ENCODE data around the gene PIK3C2B.
"Not testable (repeated sequence)": the region's sequence is repeated elsewhere in the genome, so short reads cannot be mapped to it uniquely, and the experiment has no call there.

The PIK3C2B gene

DNA sequence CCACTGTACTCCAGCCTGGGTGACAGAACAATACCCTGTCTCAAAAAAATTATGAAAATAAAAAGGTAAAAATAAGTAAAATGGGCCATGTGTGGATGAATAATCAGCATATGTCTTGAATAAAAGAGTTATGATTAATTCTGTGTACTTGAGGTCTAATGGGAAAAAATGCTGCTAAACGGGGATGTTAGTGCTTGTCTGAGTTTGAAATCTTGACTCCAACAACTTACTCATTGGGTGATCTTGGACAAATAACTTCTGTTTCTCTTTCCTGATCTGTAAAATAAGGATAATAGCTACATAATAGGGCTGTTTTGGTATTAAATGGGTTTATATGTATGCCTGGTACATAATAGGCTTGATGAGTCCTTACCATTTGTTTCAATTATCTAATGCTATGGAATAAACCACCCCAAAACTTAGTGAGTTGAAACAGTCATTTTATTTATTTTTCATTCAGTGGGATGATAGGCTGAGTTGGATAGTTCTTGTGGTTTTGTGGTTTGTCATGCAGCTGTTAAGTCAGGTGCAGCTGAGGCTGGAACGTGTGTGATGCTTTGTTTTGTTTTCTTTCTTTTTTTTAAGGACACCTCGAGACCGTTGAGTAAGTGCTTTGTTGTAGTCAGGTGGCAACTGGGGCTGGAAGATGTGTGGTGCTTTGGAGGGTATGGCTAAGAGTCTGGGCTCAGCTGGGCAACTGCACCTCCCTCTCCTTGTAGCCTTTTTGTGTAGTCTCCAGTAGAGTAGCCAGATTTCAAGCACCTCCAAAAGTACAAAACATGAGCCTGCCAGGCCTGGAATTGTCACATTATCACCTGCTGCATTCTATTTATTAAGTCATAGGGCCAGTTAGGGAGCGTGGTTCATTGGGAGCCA, 26.5 kb upstream of the PIK3C2B start:
- no peak overlapping the region for H3K4me3 ChIP-seq (ENCODE audit: low read depth, low read length)
- no peak overlapping the region for H3K9ac ChIP-seq
- H3K27ac ChIP-seq: no peak overlapping the region
- no peaks in the 10 kb centered on the region for H3K4me1 ChIP-seq
- H3K36me3 ChIP-seq (ENCODE audit: control insufficient read depth, insufficient read depth, low read length): no peaks in the 10 kb centered on the region
- H3K79me2 ChIP-seq: peaks cover 15% of the 10 kb centered on the region
- H3K4me2 ChIP-seq (ENCODE audit: low read length): no peak overlapping the region
- H3K27me3 ChIP-seq (ENCODE audit: control insufficient read depth, insufficient read depth, low read length): no peaks in the 10 kb centered on the region
- no peak overlapping the region for H2AFZ ChIP-seq
- TF ChIP-seq, protein P1, sequence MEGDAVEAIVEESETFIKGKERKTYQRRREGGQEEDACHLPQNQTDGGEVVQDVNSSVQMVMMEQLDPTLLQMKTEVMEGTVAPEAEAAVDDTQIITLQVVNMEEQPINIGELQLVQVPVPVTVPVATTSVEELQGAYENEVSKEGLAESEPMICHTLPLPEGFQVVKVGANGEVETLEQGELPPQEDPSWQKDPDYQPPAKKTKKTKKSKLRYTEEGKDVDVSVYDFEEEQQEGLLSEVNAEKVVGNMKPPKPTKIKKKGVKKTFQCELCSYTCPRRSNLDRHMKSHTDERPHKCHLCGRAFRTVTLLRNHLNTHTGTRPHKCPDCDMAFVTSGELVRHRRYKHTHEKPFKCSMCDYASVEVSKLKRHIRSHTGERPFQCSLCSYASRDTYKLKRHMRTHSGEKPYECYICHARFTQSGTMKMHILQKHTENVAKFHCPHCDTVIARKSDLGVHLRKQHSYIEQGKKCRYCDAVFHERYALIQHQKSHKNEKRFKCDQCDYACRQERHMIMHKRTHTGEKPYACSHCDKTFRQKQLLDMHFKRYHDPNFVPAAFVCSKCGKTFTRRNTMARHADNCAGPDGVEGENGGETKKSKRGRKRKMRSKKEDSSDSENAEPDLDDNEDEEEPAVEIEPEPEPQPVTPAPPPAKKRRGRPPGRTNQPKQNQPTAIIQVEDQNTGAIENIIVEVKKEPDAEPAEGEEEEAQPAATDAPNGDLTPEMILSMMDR (IDR thresholded peaks at IDR 0.05): no peak
- H3K9me3 ChIP-seq (ENCODE audit: control insufficient read depth, low read length): no peaks in the 10 kb centered on the region

DNA sequence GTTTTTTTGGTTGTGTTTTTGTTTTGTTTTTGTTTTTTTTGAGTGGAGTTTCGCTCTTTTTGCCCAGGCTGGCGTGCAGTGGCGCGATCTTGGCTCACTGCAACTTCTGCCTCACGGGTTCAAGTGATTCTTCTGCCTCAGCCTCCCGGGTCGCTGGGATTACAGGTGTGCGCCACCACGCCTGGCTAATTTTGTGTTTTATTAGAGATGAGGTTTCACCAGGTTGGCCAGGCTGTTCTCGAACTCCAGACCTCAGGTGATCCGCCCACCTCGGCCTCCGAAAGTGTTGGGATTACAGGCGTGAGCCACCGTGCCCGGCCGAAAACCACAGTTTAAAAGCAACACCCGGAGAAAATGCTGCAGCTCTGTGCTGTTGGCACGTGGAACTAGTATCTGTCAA, 22.8 kb upstream of the PIK3C2B start:
- H2AFZ ChIP-seq, H3K9ac ChIP-seq, H3K4me1 ChIP-seq: not testable (repeated sequence)

DNA sequence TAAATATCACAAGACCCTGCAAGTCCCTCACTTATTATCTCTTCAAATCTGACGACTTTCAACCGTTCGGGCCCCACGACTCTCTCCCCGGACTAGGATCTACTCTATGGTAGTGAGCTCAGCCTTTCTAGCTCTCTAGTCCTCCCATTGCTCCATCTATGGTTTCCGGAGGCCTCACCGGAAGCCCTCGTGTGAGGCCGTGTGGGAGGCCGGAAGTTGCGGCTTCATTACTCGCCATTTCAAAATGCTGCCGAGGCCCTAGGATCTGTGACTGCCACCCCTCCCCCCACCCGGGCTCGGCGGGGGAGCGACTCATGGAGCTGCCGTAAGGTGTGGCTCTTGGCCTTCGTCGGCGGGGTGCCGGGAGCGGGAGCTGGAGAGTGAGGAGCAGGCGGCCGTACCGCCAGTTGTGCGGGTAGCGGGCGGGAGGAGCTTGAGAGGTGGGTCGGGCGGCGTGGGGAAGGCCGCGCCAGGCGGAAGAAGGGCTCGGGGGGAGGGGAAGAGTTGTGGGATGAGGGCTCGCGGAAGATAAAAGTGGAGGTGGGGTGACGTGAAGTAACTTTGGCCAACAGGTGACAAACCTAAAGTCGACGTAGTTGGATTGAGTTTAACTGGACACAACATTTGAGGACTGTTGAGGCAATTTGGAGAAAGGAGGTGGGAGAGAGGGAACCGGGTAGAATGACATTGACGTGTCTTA, 21.7 kb upstream of the PIK3C2B start, which contains the start of gene MDM4:
Gene MDM4 (plus strand): TSS at position 227 of the 700 bp plus-strand sequence. CDS start 9,113 bp downstream, outside the sequence.
- Histone ChIP-seq H3K79me2 (peaks cover 18% of the 10 kb centered on the region), H3K27ac (peak within 1 kb of the TSS; percentile 94), H3K4me2 (ENCODE audit: low read length) (peak within 1 kb of the TSS; percentile 86), H2AFZ (peak within 1 kb of the TSS; percentile 97), H3K9me3 (ENCODE audit: control insufficient read depth, low read length) (no peaks in the 10 kb centered on the region), H3K4me3 (ENCODE audit: low read depth, low read length) (peak within 1 kb of the TSS; percentile 89), H3K9ac (peak within 1 kb of the TSS; percentile 61), H3K36me3 (ENCODE audit: control insufficient read depth, insufficient read depth, low read length) (no peaks in the 10 kb centered on the region), H3K4me1 (no peaks in the 10 kb centered on the region), H3K27me3 (ENCODE audit: control insufficient read depth, insufficient read depth, low read length) (no peaks in the 10 kb centered on the region)
- TF ChIP-seq, protein P1 (IDR thresholded peaks at IDR 0.05): no peak

More for the DNA sequence above, 22.8 kb upstream of the PIK3C2B start:
- Histone ChIP-seq H3K4me3 (ENCODE audit: low read depth, low read length) (peak overlapping the region; percentile 89), H3K4me2 (ENCODE audit: low read length) (peak overlapping the region; percentile 86), H3K79me2 (peaks cover 18% of the 10 kb centered on the region)
- not testable (repeated sequence) for H3K27me3 ChIP-seq (ENCODE audit: control insufficient read depth, insufficient read depth, low read length); H3K27ac ChIP-seq; H3K36me3 ChIP-seq (ENCODE audit: control insufficient read depth, insufficient read depth, low read length); H3K9me3 ChIP-seq (ENCODE audit: control insufficient read depth, low read length)

DNA sequence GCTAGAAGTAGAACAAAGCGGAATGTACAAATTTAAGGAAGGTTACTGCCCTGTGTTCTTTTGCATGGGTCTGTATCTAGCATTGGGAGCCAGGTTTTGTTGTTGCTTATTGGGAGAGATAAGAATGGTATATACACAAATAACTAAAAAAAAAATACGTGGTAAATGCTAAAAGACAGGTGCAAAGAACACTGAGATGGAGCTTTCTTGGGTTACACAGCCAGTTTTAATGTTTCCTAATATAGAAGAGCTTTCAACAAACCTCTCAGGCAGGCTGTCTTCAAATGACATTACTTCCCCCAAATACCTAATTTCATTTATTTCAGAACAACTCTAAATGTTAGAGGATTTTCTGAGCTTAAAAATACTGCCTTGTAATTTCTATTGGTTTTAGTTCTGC, 20.2 kb upstream of the PIK3C2B start:
- Histone ChIP-seq H3K9me3 (ENCODE audit: control insufficient read depth, low read length) (no peaks in the 10 kb centered on the region), H3K4me2 (ENCODE audit: low read length) (no peak overlapping the region), H3K4me1 (no peaks in the 10 kb centered on the region), H2AFZ (no peak overlapping the region), H3K9ac (no peak overlapping the region), H3K4me3 (ENCODE audit: low read depth, low read length) (no peak overlapping the region), H3K79me2 (peaks cover 18% of the 10 kb centered on the region), H3K27ac (no peak overlapping the region), H3K27me3 (ENCODE audit: control insufficient read depth, insufficient read depth, low read length) (no peaks in the 10 kb centered on the region), H3K36me3 (ENCODE audit: control insufficient read depth, insufficient read depth, low read length) (no peaks in the 10 kb centered on the region)
- TF ChIP-seq, protein P1 (IDR thresholded peaks at IDR 0.05): no peak

DNA sequence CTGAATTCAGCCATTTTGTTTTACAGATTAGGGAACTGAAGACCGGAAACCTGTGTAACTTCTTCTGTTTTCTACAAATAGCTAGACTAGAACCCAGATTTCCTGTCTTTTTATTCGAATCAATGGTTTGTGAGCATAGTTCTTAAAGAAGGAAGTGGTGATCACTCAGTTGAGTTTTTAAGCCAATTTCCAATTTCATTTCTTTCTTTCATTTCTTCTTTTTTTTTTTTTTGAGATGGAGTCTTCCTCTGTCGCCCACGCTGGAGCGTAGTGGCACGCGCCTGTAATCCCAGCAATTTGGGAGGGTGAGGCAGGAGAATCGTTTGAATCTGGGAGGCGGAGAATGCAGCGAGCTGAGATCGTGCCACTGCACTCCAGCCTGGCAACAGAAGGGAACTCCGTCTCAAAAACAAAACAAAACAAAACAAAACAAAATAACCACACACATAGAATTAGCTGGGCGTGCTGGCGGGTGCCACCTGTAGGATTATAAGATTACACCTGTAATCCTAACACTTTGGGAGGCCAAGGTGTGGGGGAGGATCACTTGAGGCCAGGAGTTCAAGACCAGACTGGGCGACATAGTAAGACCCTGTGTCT, 18.6 kb upstream of the PIK3C2B start:
- no peaks in the 10 kb centered on the region for H3K9me3 ChIP-seq (ENCODE audit: control insufficient read depth, low read length)
- H2AFZ ChIP-seq: no peak overlapping the region
- no peaks in the 10 kb centered on the region for H3K4me1 ChIP-seq
- H3K4me2 ChIP-seq (ENCODE audit: low read length): no peak overlapping the region
- TF ChIP-seq, protein P1 (IDR thresholded peaks at IDR 0.05): no peak
- peaks cover 14% of the 10 kb centered on the region for H3K79me2 ChIP-seq
- no peaks in the 10 kb centered on the region for H3K27me3 ChIP-seq (ENCODE audit: control insufficient read depth, insufficient read depth, low read length)
- no peak overlapping the region for H3K27ac ChIP-seq
- H3K36me3 ChIP-seq (ENCODE audit: control insufficient read depth, insufficient read depth, low read length): no peaks in the 10 kb centered on the region
- no peak overlapping the region for H3K9ac ChIP-seq
- no peak overlapping the region for H3K4me3 ChIP-seq (ENCODE audit: low read depth, low read length)

Data from parathyroid adenoma (tissue), 2 donors.